Muscle of leg (tissue), 11 donors: Measurements from ENCODE around the gene THSD7A. TPM values are rescaled to one million over a fixed set of nuclear protein-coding genes. Genes with fewer than 3 reads are reported as not detected.

Experiments
- DNase-seq: peaks from one replicate; pipeline ENCODE4 v3.0.0; 2013
- H3K27ac ChIP-seq: one replicate; pipeline ENCODE4 v1.5.1; 2013; ENCODE audit warnings: mild to moderate bottlenecking, low read length, control low read depth
- H3K27me3 ChIP-seq: one replicate; pipeline ENCODE4 v1.6.1; 2013; ENCODE audit warnings: low read length; ENCODE audit not compliant: control insufficient read depth, insufficient read depth
- H3K36me3 ChIP-seq: one replicate; pipeline ENCODE4 v1.6.1; 2013; ENCODE audit warnings: low read length; ENCODE audit not compliant: control insufficient read depth, insufficient read depth
- H3K4me1 ChIP-seq: one replicate; pipeline ENCODE4 v1.6.1; 2013; ENCODE audit warnings: low read length; ENCODE audit not compliant: control insufficient read depth, insufficient read depth
- H3K4me3 ChIP-seq: one replicate; pipeline ENCODE4 v1.5.1; 2013; ENCODE audit warnings: low read length, control low read depth
- H3K9me3 ChIP-seq: replicated peaks from 2 replicates; pipeline ENCODE4 v1.6.1; 2013; ENCODE audit warnings: low read depth, low read length; ENCODE audit not compliant: control insufficient read depth
- WGBS: methylation state at CpG from one replicate; pipeline ENCODE4 v1.1.5; 2013; ENCODE audit warnings: missing lambda C conversion rate; ENCODE audit not compliant: insufficient coverage; 5-methylcytosine and 5-hydroxymethylcytosine counted together
- polyA plus RNA-seq, 8 donors: library from polyadenylated mRNA; unstranded; fragments of 120-200 nt; gene quantifications; one replicate each; pipeline versions ENCODE4 v1.2.1 to v1.2.3, GENCODE V29; 2013; ENCODE audit warnings: inconsistent platforms in 1 of 8, low replicate concordance in 1 of 8; ENCODE audit not compliant: insufficient read length in 8 of 8, insufficient read depth in 1 of 8
- total RNA-seq: library from RNA; stranded (reverse); fragments of 120-200 nt; gene quantifications from one replicate; pipeline ENCODE4 v1.2.4, GENCODE V29; 2013

THSD7A gene
- total and polyA plus RNA-seq, 9 donors = 2.5 to 6.4 (median 3.6) TPM

- Histone ChIP-seq H3K4me3 (no peak overlapping the region), H3K36me3 (no peaks in the 10 kb centered on the region), H3K4me1 (no peaks in the 10 kb centered on the region), H3K9me3 (no peaks in the 10 kb centered on the region), H3K27me3 (no peaks in the 10 kb centered on the region), H3K27ac (no peak overlapping the region)
- WGBS = 76% methylated on average over 2 of the region's 2 CpGs
- DNase-seq = no peak
These were observed 77.9 kb downstream of the THSD7A start for GRCh38 chr7:11754123-11754522.

GRCh38 chr7:11753433-11753832 is 78.6 kb downstream of the THSD7A start:
- H3K27me3 ChIP-seq = no peaks in the 10 kb centered on the region
- H3K27ac ChIP-seq = no peak overlapping the region
- no peaks in the 10 kb centered on the region for H3K9me3 ChIP-seq
- no peaks in the 10 kb centered on the region for H3K4me1 ChIP-seq
- H3K36me3 ChIP-seq = no peaks in the 10 kb centered on the region
- no peak overlapping the region for H3K4me3 ChIP-seq
- DNase-seq = peak; percentile 78

- Histone ChIP-seq H3K4me3 (no peak overlapping the region), H3K36me3 (no peaks in the 10 kb centered on the region), H3K27ac (no peak overlapping the region), H3K4me1 (no peaks in the 10 kb centered on the region), H3K27me3 (no peaks in the 10 kb centered on the region), H3K9me3 (no peaks in the 10 kb centered on the region)
- DNase-seq = no peak
- 73% methylated on average over 6 of the region's 8 CpGs for WGBS
These were observed 80.1 kb downstream of the THSD7A start for GRCh38 chr7:11751807-11752389.

GRCh38 chr7:11751315-11751714 is 80.7 kb downstream of the THSD7A start:
- no peak overlapping the region for H3K27ac ChIP-seq
- H3K27me3 ChIP-seq = no peaks in the 10 kb centered on the region
- H3K36me3 ChIP-seq = no peaks in the 10 kb centered on the region
- H3K4me1 ChIP-seq = no peaks in the 10 kb centered on the region
- 100% methylated on average over 1 of the region's 2 CpGs for WGBS
- H3K9me3 ChIP-seq = no peaks in the 10 kb centered on the region
- no peak for DNase-seq
- H3K4me3 ChIP-seq = no peak overlapping the region

- Histone ChIP-seq H3K27me3 (no peaks in the 10 kb centered on the region), H3K4me3 (no peak overlapping the region), H3K36me3 (no peaks in the 10 kb centered on the region), H3K4me1 (no peaks in the 10 kb centered on the region), H3K9me3 (no peaks in the 10 kb centered on the region), H3K27ac (no peak overlapping the region)
- 87% methylated on average over 5 of the region's 6 CpGs for WGBS
- no peak for DNase-seq
These were observed 81.8 kb downstream of the THSD7A start for GRCh38 chr7:11750191-11750590.

- WGBS = no CpG with 5 or more reads among the region's 4 CpGs
These were observed 82.4 kb downstream of the THSD7A start for GRCh38 chr7:11749629-11750028.

GRCh38 chr7:11748884-11749283 is 83.1 kb downstream of the THSD7A start:
- Histone ChIP-seq H3K27me3 (no peaks in the 10 kb centered on the region), H3K4me3 (no peak overlapping the region), H3K27ac (no peak overlapping the region), H3K9me3 (no peaks in the 10 kb centered on the region), H3K36me3 (no peaks in the 10 kb centered on the region), H3K4me1 (no peaks in the 10 kb centered on the region)
- no peak for DNase-seq
- 86% methylated on average over 2 of the region's 6 CpGs for WGBS

More at GRCh38 chr7:11749629-11750028, 82.4 kb downstream of the THSD7A start:
- Histone ChIP-seq H3K4me1 (no peaks in the 10 kb centered on the region), H3K4me3 (no peak overlapping the region), H3K9me3 (no peaks in the 10 kb centered on the region), H3K27ac (no peak overlapping the region), H3K36me3 (no peaks in the 10 kb centered on the region), H3K27me3 (no peaks in the 10 kb centered on the region)
- DNase-seq = no peak

GRCh38 chr7:11747715-11748485 is 84.1 kb downstream of the THSD7A start:
- Histone ChIP-seq H3K4me1 (no peaks in the 10 kb centered on the region), H3K36me3 (no peaks in the 10 kb centered on the region), H3K27ac (no peak overlapping the region), H3K9me3 (no peaks in the 10 kb centered on the region), H3K27me3 (no peaks in the 10 kb centered on the region), H3K4me3 (no peak overlapping the region)
- WGBS = no CpG with 5 or more reads among the region's 4 CpGs
- DNase-seq = no peak

- Histone ChIP-seq H3K4me1 (no peaks in the 10 kb centered on the region), H3K27ac (no peak overlapping the region)
- WGBS = no CpG with 5 or more reads among the region's 1 CpG
These were observed 85.4 kb downstream of the THSD7A start for GRCh38 chr7:11746591-11746990.

GRCh38 chr7:11743548-11743947 is 88.5 kb downstream of the THSD7A start:
- no peaks in the 10 kb centered on the region for H3K27me3 ChIP-seq
- no peaks in the 10 kb centered on the region for H3K9me3 ChIP-seq
- no peak for DNase-seq
- H3K27ac ChIP-seq = no peak overlapping the region
- no CpG with 5 or more reads among the region's 1 CpG for WGBS
- no peaks in the 10 kb centered on the region for H3K36me3 ChIP-seq
- no peak overlapping the region for H3K4me3 ChIP-seq
- H3K4me1 ChIP-seq = no peaks in the 10 kb centered on the region

More at GRCh38 chr7:11746591-11746990, 85.4 kb downstream of the THSD7A start:
- no peak for DNase-seq
- Histone ChIP-seq H3K4me3 (no peak overlapping the region), H3K27me3 (no peaks in the 10 kb centered on the region), H3K36me3 (no peaks in the 10 kb centered on the region), H3K9me3 (no peaks in the 10 kb centered on the region)
